H9 (cell line): ENCODE results near the gene WDR74. TPM values are rescaled to one million over a fixed set of nuclear protein-coding genes. Genes with fewer than 3 reads are reported as not detected.

ENCODE experiments used
- DNase-seq: peaks from one replicate; pipeline ENCODE4 v3.0.0-alpha.2; 2017
- H2AFZ ChIP-seq: one replicate; pipeline ENCODE4 v1.6.1; 2013; ENCODE audit warnings: mild to moderate bottlenecking, low read length, control low read depth, moderate library complexity
- H2AK5ac ChIP-seq: 2 replicates; pipeline ENCODE4 v1.6.1; 2013; ENCODE audit warnings: low read length, control low read depth, mixed read lengths; ENCODE audit not compliant: insufficient read length
- H2BK120ac ChIP-seq: one replicate; pipeline ENCODE4 v1.6.1; 2013; ENCODE audit warnings: low read depth, mild to moderate bottlenecking, low read length, control low read depth, inconsistent platforms; ENCODE audit not compliant: poor library complexity, severe bottlenecking
- H2BK12ac ChIP-seq: 2 replicates; pipeline ENCODE4 v1.6.1; 2013; ENCODE audit warnings: low read length, control low read depth, mixed read lengths, low read depth; ENCODE audit not compliant: insufficient read length
- H2BK15ac ChIP-seq: 2 replicates; pipeline ENCODE4 v1.6.1; 2013; ENCODE audit warnings: low read depth, low read length, control low read depth
- H2BK20ac ChIP-seq: one replicate; pipeline ENCODE4 v1.6.1; 2013; ENCODE audit warnings: low read depth, mild to moderate bottlenecking, low read length, control low read depth, inconsistent platforms; ENCODE audit not compliant: poor library complexity, severe bottlenecking
- H2BK5ac ChIP-seq: 2 replicates; pipeline ENCODE4 v1.6.1; 2013; ENCODE audit warnings: low read length, control low read depth, mixed read lengths; ENCODE audit not compliant: insufficient read length
- H3K14ac ChIP-seq: 2 replicates; pipeline ENCODE4 v1.6.1; 2013; ENCODE audit warnings: low read length, control low read depth; ENCODE audit not compliant: insufficient read depth
- H3K18ac ChIP-seq: 2 replicates; pipeline ENCODE4 v1.6.1; 2013; ENCODE audit warnings: low read depth, mild to moderate bottlenecking, mixed read lengths, low read length, control low read depth; ENCODE audit not compliant: insufficient read length
- H3K23ac ChIP-seq: 2 replicates; pipeline ENCODE4 v1.6.1; 2013; ENCODE audit warnings: low read length, control low read depth, mixed read lengths, low read depth; ENCODE audit not compliant: insufficient read length
- H3K23me2 ChIP-seq: 2 replicates; pipeline ENCODE4 v1.6.1; 2013; ENCODE audit warnings: low read depth, mild to moderate bottlenecking, mixed read lengths, low read length, control low read depth; ENCODE audit not compliant: insufficient read length, poor library complexity, severe bottlenecking
- H3K27ac ChIP-seq: 2 replicates; pipeline ENCODE4 v1.5.1; 2013; ENCODE audit warnings: low read length, control low read depth, mixed read lengths, low read depth; ENCODE audit not compliant: insufficient read length
- H3K27me3 ChIP-seq: 2 replicates; pipeline ENCODE4 v1.6.1; 2013; ENCODE audit warnings: low read length, control low read depth, inconsistent platforms; ENCODE audit not compliant: insufficient read depth
- H3K4ac ChIP-seq: 2 replicates; pipeline ENCODE4 v1.6.1; 2013; ENCODE audit warnings: low read depth, mild to moderate bottlenecking, control low read depth, inconsistent platforms, low read length, moderate library complexity
- H3K4me1 ChIP-seq: 2 replicates; pipeline ENCODE4 v1.6.1; 2013; ENCODE audit warnings: low read length, control low read depth, inconsistent platforms; ENCODE audit not compliant: insufficient read depth
- H3K4me2 ChIP-seq: 2 replicates; pipeline ENCODE4 v1.6.1; 2013; ENCODE audit warnings: low read length, control low read depth, mixed read lengths; ENCODE audit not compliant: insufficient read length, insufficient read depth
- H3K56ac ChIP-seq: 2 replicates; pipeline ENCODE4 v1.6.1; 2013; ENCODE audit warnings: low read depth, mild to moderate bottlenecking, mixed read lengths, low read length, control low read depth; ENCODE audit not compliant: insufficient read length
- H3K79me1 ChIP-seq: 2 replicates; pipeline ENCODE4 v1.6.1; 2013; ENCODE audit warnings: low read depth, mild to moderate bottlenecking, moderate library complexity, low read length, control low read depth, inconsistent platforms; ENCODE audit not compliant: insufficient read depth, poor library complexity, severe bottlenecking
- H3K79me2 ChIP-seq: 2 replicates; pipeline ENCODE4 v1.6.1; 2013; ENCODE audit warnings: low read length, control low read depth, inconsistent platforms; ENCODE audit not compliant: insufficient read depth
- H3K9ac ChIP-seq: 2 replicates; pipeline ENCODE4 v1.6.1; 2013; ENCODE audit warnings: low read length, control low read depth, mixed read lengths; ENCODE audit not compliant: insufficient read length; ENCODE audit errors: extremely low read depth
- H3K9me3 ChIP-seq: one replicate; pipeline ENCODE4 v1.6.1; 2013; ENCODE audit warnings: low read depth, low read length, inconsistent platforms; ENCODE audit not compliant: control insufficient read depth
- H3T11ph ChIP-seq: one replicate; pipeline ENCODE4 v1.6.1; 2013; ENCODE audit warnings: mild to moderate bottlenecking, low read length, control low read depth, inconsistent platforms
- H4K20me1 ChIP-seq: one replicate; pipeline ENCODE4 v1.6.1; 2013; ENCODE audit not compliant: control insufficient read depth, insufficient read length, insufficient read depth
- H4K5ac ChIP-seq: 2 replicates; pipeline ENCODE4 v1.6.1; 2013; ENCODE audit warnings: low read depth, mild to moderate bottlenecking, mixed read lengths, low read length, control low read depth; ENCODE audit not compliant: insufficient read length
- H4K8ac ChIP-seq: replicated peaks from 2 replicates; pipeline ENCODE4 v1.6.1; 2013; ENCODE audit warnings: low read length, control low read depth, mixed read lengths, low read depth; ENCODE audit not compliant: insufficient read length
- H4K91ac ChIP-seq: 2 replicates; pipeline ENCODE4 v1.6.1; 2013; ENCODE audit warnings: low read depth, mild to moderate bottlenecking, moderate library complexity, mixed read lengths, low read length, control low read depth; ENCODE audit not compliant: insufficient read length
- H3K27ac Mint-ChIP-seq, 3 experiments: 2 replicates in 2 of 3; 3 replicates in 1 of 3; pipeline ENCODE4 v1.8.0; 2020 to 2021; ENCODE audit warnings: mixed read lengths in 3 of 3, mild to moderate bottlenecking in 1 of 3, moderate library complexity in 1 of 3
- H3K27me3 Mint-ChIP-seq: 2 replicates; pipeline ENCODE4 v1.8.0; 2021; ENCODE audit warnings: low read depth, mild to moderate bottlenecking, moderate library complexity, mixed read lengths
- H3K36me3 Mint-ChIP-seq, 3 experiments: 2 replicates in 2 of 3; 3 replicates in 1 of 3; pipeline ENCODE4 v1.8.0; 2020 to 2021; ENCODE audit warnings: low read depth in 3 of 3, mixed read lengths in 3 of 3; ENCODE audit not compliant: insufficient read depth in 1 of 3
- H3K4me1 Mint-ChIP-seq, 2 experiments: 2 replicates each; pipeline ENCODE4 v1.8.0; 2020; ENCODE audit warnings: mixed read lengths in 2 of 2
- H3K4me3 Mint-ChIP-seq, 2 experiments: 2 replicates in 1 of 2; 3 replicates in 1 of 2; pipeline ENCODE4 v1.8.0; 2020 to 2021; ENCODE audit warnings: mild to moderate bottlenecking in 2 of 2, mixed read lengths in 2 of 2, moderate library complexity in 1 of 2
- H3K9me3 Mint-ChIP-seq, 2 experiments: 2 replicates in 1 of 2; 3 replicates in 1 of 2; pipeline ENCODE4 v1.8.0; 2020; ENCODE audit warnings: mild to moderate bottlenecking in 2 of 2, mixed read lengths in 2 of 2, moderate library complexity in 1 of 2
- WGBS: extraction: QIAGEN DNeasy Blood & Tissue Kit; methylation state at CpG from one replicate; pipeline ENCODE4 v1.1.7; 2013; ENCODE audit warnings: missing lambda C conversion rate, low lambda C conversion rate, mixed read lengths; ENCODE audit not compliant: insufficient read length; ENCODE audit errors: extremely low coverage; 5-methylcytosine and 5-hydroxymethylcytosine counted together
- total RNA-seq: library from RNA; stranded (reverse); gene quantifications from 2 replicates; pipeline ENCODE4 v1.2.1, GENCODE V29; 2021
- TF ChIP-seq, protein P1 (sequence below): fragments of 200-600 bp; sonication (generic); conservative IDR thresholded peaks from 3 replicates; pipeline ENCODE4 v1.8.0; 2021; ENCODE audit warnings: antibody characterized with exemption, mild to moderate bottlenecking

The WDR74 gene
- total RNA-seq, 1 experiment from 2014 or later = 121 TPM

DNA sequence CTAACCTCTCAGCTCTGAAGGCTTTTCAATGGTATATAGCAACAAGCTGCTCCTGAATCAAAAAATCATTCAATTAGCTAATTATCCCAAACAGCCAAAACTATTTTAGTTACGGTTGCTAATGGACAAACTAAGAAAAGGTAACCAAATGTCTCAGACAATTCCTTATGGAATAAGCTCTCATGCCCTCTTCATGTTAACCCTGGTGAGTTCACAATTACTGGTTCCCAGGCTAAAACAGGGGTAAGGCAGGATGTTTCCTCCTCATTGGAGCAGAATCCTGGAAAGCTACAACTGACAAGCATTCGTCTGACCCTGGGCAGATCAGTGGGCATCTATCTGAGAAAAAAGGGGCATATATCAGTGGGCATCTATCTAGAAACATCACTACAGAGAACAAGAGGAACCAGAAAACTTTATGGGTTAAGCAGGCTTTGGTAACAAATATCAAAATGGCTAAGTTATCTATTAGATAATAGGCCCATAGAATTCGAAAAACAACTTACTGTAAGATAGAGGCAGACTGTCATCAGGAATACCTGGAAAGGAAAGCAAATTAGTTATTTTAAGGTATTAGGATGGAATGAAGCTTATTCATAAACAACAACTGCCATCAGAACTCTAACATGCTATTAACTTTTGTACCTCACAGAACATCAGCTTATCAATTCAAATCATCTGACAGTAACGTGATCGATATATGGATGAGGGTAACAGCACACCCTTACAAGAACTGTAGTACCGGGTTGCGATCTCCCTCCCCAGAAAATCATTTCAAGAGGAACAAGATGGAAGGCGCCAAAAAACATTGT is 14.8 kb upstream of the WDR74 start:
- H3K27me3 Mint-ChIP-seq = peaks cover 6% of the 10 kb centered on the region; the same call in 1 of the 2 replicates
- Histone ChIP-seq H4K91ac (no peak overlapping the region), H3K79me1 (no peaks in the 10 kb centered on the region), H3K23ac (no peak overlapping the region), H4K5ac (no peak overlapping the region), H3K23me2 (peaks cover 20% of the 10 kb centered on the region), H2BK20ac (no peak overlapping the region), H3K27ac (peak overlapping the region; percentile 58), H3T11ph (no peak overlapping the region), H3K27me3 (no peaks in the 10 kb centered on the region), H3K4ac (no peak overlapping the region), H2BK12ac (no peak overlapping the region), H3K79me2 (peaks cover 50% of the 10 kb centered on the region), H3K56ac (no peak overlapping the region), H3K14ac (no peak overlapping the region), H2AK5ac (no peak overlapping the region), H2BK5ac (no peak overlapping the region), H2BK120ac (no peak overlapping the region), H3K4me2 (peak overlapping the region; percentile 98), H3K18ac (no peak overlapping the region), H3K9me3 (no peaks in the 10 kb centered on the region), H3K9ac (peak overlapping the region; percentile 96), H2AFZ (no peak overlapping the region), H4K8ac (no peak overlapping the region), H2BK15ac (no peak overlapping the region), H3K4me1 (no peaks in the 10 kb centered on the region; the same call in 1 of the 2 replicates), H4K20me1 (no peaks in the 10 kb centered on the region)
- H3K27ac Mint-ChIP-seq = peak overlapping the region; percentile 98 to 100 (median 99); a peak in 6 of 7 replicates
- TF ChIP-seq, protein P1, sequence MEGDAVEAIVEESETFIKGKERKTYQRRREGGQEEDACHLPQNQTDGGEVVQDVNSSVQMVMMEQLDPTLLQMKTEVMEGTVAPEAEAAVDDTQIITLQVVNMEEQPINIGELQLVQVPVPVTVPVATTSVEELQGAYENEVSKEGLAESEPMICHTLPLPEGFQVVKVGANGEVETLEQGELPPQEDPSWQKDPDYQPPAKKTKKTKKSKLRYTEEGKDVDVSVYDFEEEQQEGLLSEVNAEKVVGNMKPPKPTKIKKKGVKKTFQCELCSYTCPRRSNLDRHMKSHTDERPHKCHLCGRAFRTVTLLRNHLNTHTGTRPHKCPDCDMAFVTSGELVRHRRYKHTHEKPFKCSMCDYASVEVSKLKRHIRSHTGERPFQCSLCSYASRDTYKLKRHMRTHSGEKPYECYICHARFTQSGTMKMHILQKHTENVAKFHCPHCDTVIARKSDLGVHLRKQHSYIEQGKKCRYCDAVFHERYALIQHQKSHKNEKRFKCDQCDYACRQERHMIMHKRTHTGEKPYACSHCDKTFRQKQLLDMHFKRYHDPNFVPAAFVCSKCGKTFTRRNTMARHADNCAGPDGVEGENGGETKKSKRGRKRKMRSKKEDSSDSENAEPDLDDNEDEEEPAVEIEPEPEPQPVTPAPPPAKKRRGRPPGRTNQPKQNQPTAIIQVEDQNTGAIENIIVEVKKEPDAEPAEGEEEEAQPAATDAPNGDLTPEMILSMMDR = no peak
- DNase-seq = no peak
- peaks cover 44 to 61% (median 45%) of the 10 kb centered on the region in 3 experiments for H3K36me3 Mint-ChIP-seq
- H3K4me1 Mint-ChIP-seq = peaks cover 36 to 51% of the 10 kb centered on the region in 2 experiments
- H3K4me3 Mint-ChIP-seq = peak overlapping the region; percentile 99
- H3K9me3 Mint-ChIP-seq = peaks cover 6 to 10% of the 10 kb centered on the region in 2 experiments
- WGBS = no CpG with 5 or more reads among the region's 8 CpGs
